Lower leg skin (tissue), 3 donors: ENCODE results near the gene HOXC9.

Experiments
- POLR2A ChIP-seq, 2 donors: fragments of 450-650 bp; IDR thresholded peaks; one replicate each; pipeline ENCODE4 v1.6.1; 2016 to 2017; ENCODE audit warnings: antibody characterized with exemption in 2 of 2, mild to moderate bottlenecking in 1 of 2, moderate library complexity in 1 of 2
- TF ChIP-seq, protein P1 (sequence below), 3 donors: fragments of 450-650 bp; IDR thresholded peaks; one replicate each; pipeline ENCODE4 v1.5.1; 2016; ENCODE audit warnings: antibody characterized with exemption in 3 of 3, mild to moderate bottlenecking in 3 of 3, moderate library complexity in 2 of 3

DNA sequence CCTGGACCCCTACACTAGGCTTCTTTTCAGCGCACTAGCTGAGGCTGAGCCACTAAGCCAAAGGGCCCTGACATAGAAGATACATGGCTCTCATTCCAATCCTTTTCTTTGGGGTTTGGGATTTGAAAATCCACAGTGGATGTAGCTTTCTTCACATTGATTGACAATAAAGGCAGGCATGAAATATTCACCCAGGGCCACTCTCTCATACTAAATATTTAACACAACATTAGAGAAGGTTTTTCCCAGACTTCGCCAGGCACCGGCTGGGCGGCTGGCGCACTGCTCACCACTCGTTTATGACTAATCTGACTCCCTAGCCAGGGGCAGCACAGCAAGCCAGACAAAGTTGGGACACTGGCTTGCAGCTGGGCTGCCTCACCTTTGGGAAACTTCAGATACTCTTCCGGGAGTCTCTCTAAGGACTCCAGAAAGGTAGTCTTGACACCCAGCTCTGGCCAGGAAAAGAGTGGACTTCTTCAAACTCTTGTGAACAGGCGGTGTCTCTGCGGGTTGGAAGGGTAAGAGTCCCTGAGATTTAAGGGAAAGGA is 27.7 kb upstream of the HOXC9 start:
- TF ChIP-seq, protein P1, sequence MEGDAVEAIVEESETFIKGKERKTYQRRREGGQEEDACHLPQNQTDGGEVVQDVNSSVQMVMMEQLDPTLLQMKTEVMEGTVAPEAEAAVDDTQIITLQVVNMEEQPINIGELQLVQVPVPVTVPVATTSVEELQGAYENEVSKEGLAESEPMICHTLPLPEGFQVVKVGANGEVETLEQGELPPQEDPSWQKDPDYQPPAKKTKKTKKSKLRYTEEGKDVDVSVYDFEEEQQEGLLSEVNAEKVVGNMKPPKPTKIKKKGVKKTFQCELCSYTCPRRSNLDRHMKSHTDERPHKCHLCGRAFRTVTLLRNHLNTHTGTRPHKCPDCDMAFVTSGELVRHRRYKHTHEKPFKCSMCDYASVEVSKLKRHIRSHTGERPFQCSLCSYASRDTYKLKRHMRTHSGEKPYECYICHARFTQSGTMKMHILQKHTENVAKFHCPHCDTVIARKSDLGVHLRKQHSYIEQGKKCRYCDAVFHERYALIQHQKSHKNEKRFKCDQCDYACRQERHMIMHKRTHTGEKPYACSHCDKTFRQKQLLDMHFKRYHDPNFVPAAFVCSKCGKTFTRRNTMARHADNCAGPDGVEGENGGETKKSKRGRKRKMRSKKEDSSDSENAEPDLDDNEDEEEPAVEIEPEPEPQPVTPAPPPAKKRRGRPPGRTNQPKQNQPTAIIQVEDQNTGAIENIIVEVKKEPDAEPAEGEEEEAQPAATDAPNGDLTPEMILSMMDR (IDR thresholded peaks at IDR 0.05): no peak
- no peak for TF ChIP-seq POLR2A (IDR thresholded peaks at IDR 0.05)
